HepG2 (cell line): ENCODE measurements around the gene MPI. TPM values are rescaled to one million over a fixed set of nuclear protein-coding genes. Genes with fewer than 3 reads are reported as not detected.

Experiments
- ATAC-seq: fragments of 200-7000 bp; cut with Tn5 transposase; 3 replicates; pipeline ENCODE4 v1.9.1; 2020; ENCODE audit warnings: mild to moderate bottlenecking, moderate library complexity
- BruUV-seq: library from RNA; stranded (reverse); fragments of 400-500 nt; replicated peaks from 2 replicates; lab custom pipeline; 2021; lab: Mats Ljungman, UMichigan
- CTCF ChIA-PET: fragments of 300-600 bp; formaldehyde crosslinking; extraction: SDS; loops from one replicate; lab custom pipeline; 2021; ENCODE audit warnings: low total read pairs, inconsistent platforms, low intra/inter-chr PET ratio; lab: Yijun Ruan, JAX
- POLR2A ChIA-PET: fragments of 350-600 bp; sonication (Branson Sonifier 250); formaldehyde crosslinking; loops from one replicate; lab custom pipeline; 2020; ENCODE audit warnings: antibody characterized with exemption, inconsistent platforms; lab: Yijun Ruan, JAX
- DNase-seq: peaks from one replicate; pipeline ENCODE4 v3.0.0-alpha.2; 2015; ENCODE audit warnings: low spot score
- FAIRE-seq: peaks from 3 replicates; lab custom pipeline; 2011; peaks lifted over from hg19 to GRCh38; lab: Jason Lieb, UNC
- H2AFZ ChIP-seq: one replicate; pipeline ENCODE4 v1.6.1; 2011; ENCODE audit warnings: low read length, inconsistent platforms
- H3K27ac ChIP-seq: fragments of 300-600 bp; 3 replicates; pipeline ENCODE4 v1.8.0; 2011; ENCODE audit warnings: mixed run types, mild to moderate bottlenecking, mixed read lengths, low read length, inconsistent platforms; ENCODE audit not compliant: insufficient read depth; ENCODE audit errors: extremely low read length
- H3K27me3 ChIP-seq, 2 experiments: fragments of 200-600 bp in 1 of 2; 2 replicates in 1 of 2; 3 replicates in 1 of 2; pipeline versions ENCODE4 v1.6.0 to v1.8.0; 2011; ENCODE audit warnings: low read length in 2 of 2, mild to moderate bottlenecking in 2 of 2, moderate library complexity in 2 of 2, inconsistent platforms in 1 of 2; ENCODE audit not compliant: insufficient read depth in 2 of 2, control insufficient read depth in 1 of 2
- H3K36me3 ChIP-seq, 2 experiments: fragments of 200-600 bp in 1 of 2; replicated peaks in 1 of 2; 2 replicates in 1 of 2; 3 replicates in 1 of 2; pipeline versions ENCODE4 v1.5.1 to v1.8.0; 2011; ENCODE audit warnings: low read length in 2 of 2, inconsistent platforms in 1 of 2; ENCODE audit not compliant: insufficient read depth in 2 of 2, control insufficient read depth in 1 of 2
- H3K4me1 ChIP-seq: 2 replicates; pipeline ENCODE4 v1.5.1; 2012; ENCODE audit warnings: low read length, inconsistent platforms; ENCODE audit not compliant: insufficient read depth
- H3K4me2 ChIP-seq: 2 replicates; pipeline ENCODE4 v1.6.0; 2011; ENCODE audit warnings: low read depth, low read length, inconsistent platforms
- H3K4me3 ChIP-seq, 3 experiments: fragments of 200-600 bp in 1 of 3; sonication (generic), shearing (Covaris generic) in 1 of 3; replicated peaks in 1 of 3; 2 replicates each; pipeline ENCODE4 v1.5.1; 2011 to 2016; ENCODE audit warnings: low read length in 3 of 3, inconsistent platforms in 2 of 3, low read depth in 2 of 3, mild to moderate bottlenecking in 2 of 3, control low read depth in 1 of 3, mixed read lengths in 1 of 3; ENCODE audit not compliant: insufficient read depth in 1 of 3
- H3K79me2 ChIP-seq: one replicate; pipeline ENCODE4 v1.6.1; 2011; ENCODE audit warnings: low read length, inconsistent platforms; ENCODE audit not compliant: insufficient read depth
- H3K9ac ChIP-seq: 2 replicates; pipeline ENCODE4 v1.6.0; 2011; ENCODE audit warnings: mild to moderate bottlenecking, low read depth, low read length, inconsistent platforms; ENCODE audit not compliant: insufficient read depth
- H3K9me3 ChIP-seq: 2 replicates; pipeline ENCODE4 v1.5.1; 2012; ENCODE audit warnings: mild to moderate bottlenecking, low read length
- H4K20me1 ChIP-seq: 2 replicates; pipeline ENCODE4 v1.6.0; 2011; ENCODE audit warnings: inconsistent platforms, mild to moderate bottlenecking, low read length, moderate library complexity; ENCODE audit not compliant: insufficient read depth
- ADNP ChIP-seq: sonication (generic); formaldehyde crosslinking; IDR thresholded peaks from 2 replicates; pipeline ENCODE4 v1.4.0; 2020; ENCODE audit warnings: missing genetic modification reagents
- CHD4 ChIP-seq: fragments of 200-600 bp; sonication (generic); IDR thresholded peaks from 2 replicates; pipeline ENCODE4 v1.7.0; 2017; ENCODE audit warnings: mild to moderate bottlenecking, low read length, borderline replicate concordance
- ELK4 ChIP-seq: sonication (generic); formaldehyde crosslinking; IDR thresholded peaks from 2 replicates; pipeline ENCODE4 v1.9.0; 2021; ENCODE audit warnings: missing genetic modification reagents, borderline replicate concordance
- HDAC2 ChIP-seq: sonication (generic); formaldehyde crosslinking; IDR thresholded peaks from 2 replicates; pipeline ENCODE4 v1.4.0; 2020; ENCODE audit warnings: missing genetic modification reagents
- MEF2D ChIP-seq: sonication (generic); formaldehyde crosslinking; IDR thresholded peaks from 2 replicates; pipeline ENCODE4 v1.5.1; 2020; ENCODE audit warnings: mild to moderate bottlenecking, missing genetic modification reagents
- POLR2G ChIP-seq: fragments of 200-400 bp; formaldehyde crosslinking; IDR thresholded peaks from 2 replicates; pipeline ENCODE4 v1.6.1; 2018; ENCODE audit warnings: mild to moderate bottlenecking, low read depth, low read length, moderate library complexity
- RNF2 ChIP-seq: fragments of 450-650 bp; conservative IDR thresholded peaks from 2 replicates; pipeline ENCODE4 v1.6.1; 2016; ENCODE audit warnings: low read depth
- SAP130 ChIP-seq: IDR thresholded peaks from 2 replicates; pipeline ENCODE4 v1.6.1; 2016; ENCODE audit warnings: low read depth
- ZNF569 ChIP-seq: sonication (generic); formaldehyde crosslinking; IDR thresholded peaks from 2 replicates; pipeline ENCODE4 v1.5.0; 2020; ENCODE audit warnings: mild to moderate bottlenecking, missing genetic modification reagents, moderate library complexity, borderline replicate concordance
- ZNF775 ChIP-seq: sonication (generic); formaldehyde crosslinking; IDR thresholded peaks from 2 replicates; pipeline ENCODE4 v1.4.0; 2020; ENCODE audit warnings: missing genetic modification reagents, mild to moderate bottlenecking, moderate library complexity, borderline replicate concordance
- WGBS: methylation state at CpG from one replicate; pipeline ENCODE4 v1.1.6; 2017; ENCODE audit warnings: low lambda C conversion rate; 5-methylcytosine and 5-hydroxymethylcytosine counted together
- in situ Hi-C: cut with HindIII; loops from 2 replicates; pipeline ENCODE4 v1.10.0; 2017; ENCODE audit warnings: low pct_unique_long_range_greater_than_20kb; ENCODE audit not compliant: extremely low pct_ligation_motif_present
- intact Hi-C: fragments of 100-400 bp; cut with micrococcal nuclease; formaldehyde crosslinking; loops from one replicate; pipeline ENCODE4 v1.10.0; 2022; ENCODE audit not compliant: unreplicated experiment
- polyA plus RNA-seq, 8 experiments: library from polyadenylated mRNA; depleted of rRNA in 3 of 8; stranded (reverse) in 7 of 8; unstranded in 1 of 8; fragments of >200 nt; fragmentation: Illumina TruSeq in 4 of 8; extraction: Trizol in 4 of 8; gene quantifications; 2 replicates each; pipeline versions ENCODE4 v1.2.1 to v1.2.3, GENCODE V29; 2011 to 2016; ENCODE audit warnings: low read depth in 4 of 8, missing spikeins in 1 of 8, mixed read lengths in 1 of 8; ENCODE audit not compliant: insufficient read depth in 1 of 8
- total RNA-seq, 5 experiments: library from RNA; depleted of rRNA; stranded (reverse); fragments of >200 nt; fragmentation: Illumina TruSeq; extraction: Trizol; gene quantifications; 2 replicates each; pipeline ENCODE4 v1.2.3, GENCODE V29; 2016; ENCODE audit warnings: low read depth in 1 of 5
- TF ChIP-seq, protein P1 (sequence below): sonication (generic); formaldehyde crosslinking; IDR thresholded peaks from 2 replicates; pipeline ENCODE4 v1.4.0; 2020; ENCODE audit warnings: missing genetic modification reagents, borderline replicate concordance

The MPI gene
- total and polyA plus RNA-seq, 2 of the 13 experiments (the other 11 are each of a cell fraction or from before 2014, with no cell fraction given): 36.9 to 63.5 TPM

DNA sequence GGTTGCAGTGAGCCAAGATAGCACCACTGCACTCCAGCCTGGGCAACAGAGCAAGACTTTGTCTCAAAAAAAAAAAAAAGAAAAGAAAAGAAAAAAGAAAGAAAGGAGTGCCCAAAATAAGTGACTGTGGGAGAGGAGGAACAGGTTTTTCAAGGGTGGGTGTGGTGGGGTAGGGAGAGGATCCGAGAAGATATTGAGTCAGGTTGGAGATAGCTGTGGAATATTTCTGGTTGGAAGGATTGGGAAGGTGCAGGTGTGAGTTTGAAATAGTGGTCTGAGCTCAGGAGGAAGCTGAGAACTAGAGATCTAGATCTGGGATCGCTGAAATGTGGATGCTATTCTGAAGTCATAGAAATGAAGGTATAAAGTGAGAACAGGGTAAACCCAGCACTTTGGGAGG lies 24.5 kb upstream of the MPI start:
- intact Hi-C loops (no loop called here), in situ Hi-C loops (no loop called here)
- Histone ChIP-seq H3K27me3 (no peaks in the 10 kb centered on the region), H3K4me1 (peaks cover 60% of the 10 kb centered on the region), H3K36me3 (peaks cover 0 to 4% of the 10 kb centered on the region in 2 experiments), H4K20me1 (peaks cover 12% of the 10 kb centered on the region), H3K9ac (no peak overlapping the region), H3K79me2 (peaks cover 53% of the 10 kb centered on the region), H2AFZ (no peak overlapping the region), H3K27ac (no peak overlapping the region), H3K4me3 (no peak overlapping the region), H3K9me3 (no peaks in the 10 kb centered on the region)
- no peak for FAIRE-seq
- 97% methylated on average over 2 of the region's 2 CpGs for WGBS
- no TSS peak for BruUV-seq
- CTCF ChIA-PET: no interaction called here
- TF ChIP-seq ZNF569 (CRISPR knock-in tag) (no peak), ADNP (CRISPR knock-in tag) (no peak), RNF2 (no peak), ZNF775 (no peak), SAP130 (no peak), HDAC2 (CRISPR knock-in tag) (no peak), POLR2G (no peak), ELK4 (CRISPR knock-in tag) (no peak), MEF2D (no peak), CHD4 (no peak)
- TF ChIP-seq, protein P1, sequence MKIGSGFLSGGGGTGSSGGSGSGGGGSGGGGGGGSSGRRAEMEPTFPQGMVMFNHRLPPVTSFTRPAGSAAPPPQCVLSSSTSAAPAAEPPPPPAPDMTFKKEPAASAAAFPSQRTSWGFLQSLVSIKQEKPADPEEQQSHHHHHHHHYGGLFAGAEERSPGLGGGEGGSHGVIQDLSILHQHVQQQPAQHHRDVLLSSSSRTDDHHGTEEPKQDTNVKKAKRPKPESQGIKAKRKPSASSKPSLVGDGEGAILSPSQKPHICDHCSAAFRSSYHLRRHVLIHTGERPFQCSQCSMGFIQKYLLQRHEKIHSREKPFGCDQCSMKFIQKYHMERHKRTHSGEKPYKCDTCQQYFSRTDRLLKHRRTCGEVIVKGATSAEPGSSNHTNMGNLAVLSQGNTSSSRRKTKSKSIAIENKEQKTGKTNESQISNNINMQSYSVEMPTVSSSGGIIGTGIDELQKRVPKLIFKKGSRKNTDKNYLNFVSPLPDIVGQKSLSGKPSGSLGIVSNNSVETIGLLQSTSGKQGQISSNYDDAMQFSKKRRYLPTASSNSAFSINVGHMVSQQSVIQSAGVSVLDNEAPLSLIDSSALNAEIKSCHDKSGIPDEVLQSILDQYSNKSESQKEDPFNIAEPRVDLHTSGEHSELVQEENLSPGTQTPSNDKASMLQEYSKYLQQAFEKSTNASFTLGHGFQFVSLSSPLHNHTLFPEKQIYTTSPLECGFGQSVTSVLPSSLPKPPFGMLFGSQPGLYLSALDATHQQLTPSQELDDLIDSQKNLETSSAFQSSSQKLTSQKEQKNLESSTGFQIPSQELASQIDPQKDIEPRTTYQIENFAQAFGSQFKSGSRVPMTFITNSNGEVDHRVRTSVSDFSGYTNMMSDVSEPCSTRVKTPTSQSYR (CRISPR knock-in tag): no peak
- TF ChIP-seq, all 625 proteins: peak for 0
- no peak for DNase-seq
- POLR2A ChIA-PET: interaction anchor here (0.6 kb wide), 1 partner anchor 70 kb away, joined by 4 read pairs; no protein-coding TSS in a partner anchor
- no peak for ATAC-seq
- H3K4me2 ChIP-seq: no peak overlapping the region
